H1 (cell line): ENCODE measurements around the gene GSDMA. TPM values are rescaled to one million over a fixed set of nuclear protein-coding genes. Genes with fewer than 3 reads are reported as not detected.

Experiments
- CTCF ChIA-PET: fragments of 300-600 bp; sonication (Branson Sonifier 250); formaldehyde crosslinking; loops from one replicate; lab custom pipeline; 2021; ENCODE audit not compliant: partially characterized antibody; lab: Charles Lee
- POLR2A ChIA-PET: fragments of 300-600 bp; sonication (Branson Sonifier 250); formaldehyde crosslinking; loops from one replicate; lab custom pipeline; 2021; ENCODE audit warnings: inconsistent platforms; ENCODE audit not compliant: partially characterized antibody; lab: Charles Lee
- DNase-seq, 2 experiments: peaks; one replicate each; pipeline versions ENCODE4 v3.0.0 to v3.0.0-alpha.2; 2010 to 2022; ENCODE audit warnings: low spot score in 2 of 2, low read depth in 1 of 2, mixed read lengths in 1 of 2
- FAIRE-seq: peaks from 2 replicates; lab custom pipeline; 2011; peaks lifted over from hg19 to GRCh38; lab: Jason Lieb, UNC
- H2AFZ ChIP-seq: 2 replicates; pipeline ENCODE4 v1.8.1; 2012; ENCODE audit warnings: low read length, inconsistent platforms
- H2AK5ac ChIP-seq: 2 replicates; pipeline ENCODE4 v1.6.1; 2013; ENCODE audit warnings: low read depth, low read length
- H2BK120ac ChIP-seq: replicated peaks from 2 replicates; pipeline ENCODE3; 2013; ENCODE audit warnings: low read depth, low read length, inconsistent platforms
- H2BK12ac ChIP-seq: 2 replicates; pipeline ENCODE4 v1.6.1; 2013; ENCODE audit warnings: low read depth, low read length
- H2BK15ac ChIP-seq: 2 replicates; pipeline ENCODE4 v1.6.1; 2013; ENCODE audit warnings: low read length
- H2BK20ac ChIP-seq: 2 replicates; pipeline ENCODE4 v1.6.1; 2013; ENCODE audit warnings: low read length
- H2BK5ac ChIP-seq: 2 replicates; pipeline ENCODE4 v1.6.1; 2013; ENCODE audit warnings: low read depth, low read length
- H3K14ac ChIP-seq: 2 replicates; pipeline ENCODE4 v1.6.1; 2013; ENCODE audit warnings: inconsistent platforms; ENCODE audit not compliant: insufficient read length
- H3K18ac ChIP-seq: 2 replicates; pipeline ENCODE4 v1.6.1; 2013; ENCODE audit warnings: low read length; ENCODE audit errors: extremely low read depth
- H3K23ac ChIP-seq: 2 replicates; pipeline ENCODE4 v1.6.1; 2013; ENCODE audit warnings: inconsistent platforms; ENCODE audit not compliant: insufficient read length
- H3K23me2 ChIP-seq: 2 replicates; pipeline ENCODE4 v1.6.1; 2013; ENCODE audit warnings: low read depth, low read length
- H3K27ac ChIP-seq: 2 replicates; pipeline ENCODE4 v1.6.1; 2011; ENCODE audit warnings: low read depth, low read length, inconsistent platforms
- H3K27me3 ChIP-seq, 4 experiments: replicated peaks in 1 of 4; 1 replicate in 1 of 4; 2 replicates in 3 of 4; pipeline versions ENCODE4 v1.6.1 to v1.8.1; 2011 to 2013; ENCODE audit warnings: low read length in 3 of 4, mild to moderate bottlenecking in 3 of 4, inconsistent platforms in 2 of 4, mixed read lengths in 2 of 4, moderate library complexity in 1 of 4; ENCODE audit not compliant: control insufficient read depth in 3 of 4, insufficient read depth in 3 of 4; ENCODE audit errors: extremely low read depth in 1 of 4
- H3K36me3 ChIP-seq, 4 experiments: 2 replicates each; pipeline versions ENCODE4 v1.6.1 to v1.8.1; 2011 to 2013; ENCODE audit warnings: mild to moderate bottlenecking in 4 of 4, low read length in 3 of 4, moderate library complexity in 2 of 4, control low read depth in 1 of 4, inconsistent platforms in 1 of 4; ENCODE audit not compliant: insufficient read depth in 4 of 4, control insufficient read depth in 2 of 4
- H3K4ac ChIP-seq: replicated peaks from 2 replicates; pipeline ENCODE3; 2013; ENCODE audit warnings: low read length, low read depth, mixed read lengths, inconsistent platforms; ENCODE audit not compliant: insufficient read length
- H3K4me1 ChIP-seq, 4 experiments: replicated peaks in 1 of 4; 1 replicate in 1 of 4; 2 replicates in 3 of 4; pipeline versions ENCODE4 v1.6.1 to v1.8.1; 2011 to 2013; ENCODE audit warnings: low read length in 3 of 4, inconsistent platforms in 2 of 4, mixed read lengths in 1 of 4; ENCODE audit not compliant: insufficient read depth in 4 of 4, control insufficient read depth in 3 of 4
- H3K4me2 ChIP-seq, 2 experiments: 2 replicates each; pipeline versions ENCODE4 v1.6.1 to v1.8.1; 2011 to 2013; ENCODE audit warnings: low read depth in 2 of 2, low read length in 2 of 2, control low read depth in 1 of 2, inconsistent platforms in 1 of 2, mild to moderate bottlenecking in 1 of 2; ENCODE audit not compliant: insufficient read depth in 1 of 2
- H3K4me3 ChIP-seq, 4 experiments: fragments of 200-600, 300-600 bp in 1 of 4; sonication (generic), shearing (Covaris generic), sonication (Bioruptor Twin) in 1 of 4; 2 replicates each; pipeline versions ENCODE4 v1.5.1 to v1.8.1; 2011 to 2016; ENCODE audit warnings: low read length in 4 of 4, low read depth in 3 of 4, control low read depth in 2 of 4, inconsistent platforms in 2 of 4, mild to moderate bottlenecking in 2 of 4, mixed read lengths in 1 of 4, moderate library complexity in 1 of 4; ENCODE audit not compliant: insufficient read depth in 2 of 4; ENCODE audit errors: extremely low read depth in 1 of 4
- H3K56ac ChIP-seq: replicated peaks from 2 replicates; pipeline ENCODE3; 2013; ENCODE audit warnings: low read depth, mild to moderate bottlenecking, mixed read lengths, low read length, inconsistent platforms; ENCODE audit not compliant: insufficient read length
- H3K79me1 ChIP-seq: 2 replicates; pipeline ENCODE4 v1.6.1; 2013; ENCODE audit warnings: low read depth, low read length, control low read depth
- H3K79me2 ChIP-seq, 2 experiments: 2 replicates each; pipeline versions ENCODE4 v1.6.1 to v1.8.1; 2012 to 2013; ENCODE audit warnings: low read length in 2 of 2, mild to moderate bottlenecking in 2 of 2, inconsistent platforms in 1 of 2; ENCODE audit not compliant: insufficient read depth in 2 of 2, control insufficient read depth in 1 of 2
- H3K9ac ChIP-seq, 4 experiments: replicated peaks in 1 of 4; 1 replicate in 1 of 4; 2 replicates in 3 of 4; pipeline versions ENCODE4 v1.6.1 to v1.8.1; 2011 to 2013; ENCODE audit warnings: low read depth in 3 of 4, low read length in 3 of 4, control low read depth in 2 of 4, mild to moderate bottlenecking in 2 of 4, moderate library complexity in 2 of 4, inconsistent platforms in 1 of 4; ENCODE audit errors: extremely low read depth in 1 of 4
- H3K9me3 ChIP-seq, 2 experiments: 2 replicates each; pipeline versions ENCODE4 v1.6.1 to v1.8.1; 2012 to 2013; ENCODE audit warnings: mild to moderate bottlenecking in 2 of 2, moderate library complexity in 2 of 2, control low read depth in 1 of 2, inconsistent platforms in 1 of 2, low read depth in 1 of 2, low read length in 1 of 2, mixed read lengths in 1 of 2; ENCODE audit not compliant: insufficient read depth in 2 of 2
- H4K20me1 ChIP-seq, 2 experiments: replicated peaks in 1 of 2; 2 replicates each; pipeline versions ENCODE3 to v1.8.1; 2011 to 2013; ENCODE audit warnings: inconsistent platforms in 2 of 2, low read length in 2 of 2, mild to moderate bottlenecking in 1 of 2; ENCODE audit not compliant: insufficient read depth in 2 of 2, control insufficient read depth in 1 of 2
- H4K5ac ChIP-seq: 2 replicates; pipeline ENCODE4 v1.6.1; 2013; ENCODE audit warnings: low read length, low read depth, mixed read lengths, inconsistent platforms; ENCODE audit not compliant: insufficient read length
- H4K8ac ChIP-seq: 2 replicates; pipeline ENCODE4 v1.8.0; 2013; ENCODE audit warnings: mild to moderate bottlenecking, moderate library complexity, low read length, inconsistent platforms; ENCODE audit not compliant: insufficient read depth; ENCODE audit errors: extremely low read depth
- H4K91ac ChIP-seq: replicated peaks from 2 replicates; pipeline ENCODE3; 2013; ENCODE audit warnings: low read length, mixed read lengths, inconsistent platforms; ENCODE audit not compliant: insufficient read length
- ASH2L ChIP-seq: fragments of 200-600, 300-600 bp; sonication (generic); IDR thresholded peaks from one replicate; pipeline ENCODE4 v1.7.1; 2017; ENCODE audit warnings: low read length
- ATF2 ChIP-seq: IDR thresholded peaks from 2 replicates; pipeline ENCODE4 v1.6.1; 2012; ENCODE audit warnings: low read length, inconsistent platforms
- CTBP2 ChIP-seq: IDR thresholded peaks from 2 replicates; pipeline ENCODE4 v1.7.0; 2011; ENCODE audit warnings: borderline replicate concordance, mild to moderate bottlenecking, moderate library complexity, mixed read lengths, low read length; ENCODE audit not compliant: insufficient read depth, insufficient read length
- EGR1 ChIP-seq: IDR thresholded peaks from 2 replicates; pipeline ENCODE4 v1.6.1; 2011; ENCODE audit warnings: low read depth, low read length, borderline replicate concordance
- NANOG ChIP-seq: IDR thresholded peaks from 2 replicates; pipeline ENCODE4 v1.6.1; 2011; ENCODE audit warnings: low read length, low read depth, mild to moderate bottlenecking, inconsistent platforms; ENCODE audit not compliant: insufficient read depth, poor library complexity, severe bottlenecking
- RNF2 ChIP-seq: fragments of 200-900, 300-1000 bp; sonication (generic); IDR thresholded peaks from 2 replicates; pipeline ENCODE4 v1.7.1; 2016; ENCODE audit warnings: borderline replicate concordance, low read depth, mild to moderate bottlenecking, antibody characterized with exemption, low read length; ENCODE audit not compliant: poor library complexity, severe bottlenecking; ENCODE audit errors: missing control alignments
- SP2 ChIP-seq: IDR thresholded peaks from 2 replicates; pipeline ENCODE4 v1.6.1; 2012; ENCODE audit warnings: mild to moderate bottlenecking, low read length, inconsistent platforms
- SUZ12 ChIP-seq: fragments of 200-600 bp; sonication (generic); IDR thresholded peaks from 2 replicates; pipeline ENCODE4 v1.6.1; 2012; ENCODE audit warnings: mild to moderate bottlenecking, inconsistent platforms, low read length, moderate library complexity, mixed read lengths
- WGBS, 2 experiments: shearing (Covaris generic) in 1 of 2; methylation state at CpG; one replicate each; pipeline versions ENCODE4 v1.1.6 to v1.1.7; 2013 to 2015; ENCODE audit warnings: low lambda C conversion rate in 2 of 2, mixed read lengths in 2 of 2, inconsistent platforms in 1 of 2, low coverage in 1 of 2, missing lambda C conversion rate in 1 of 2; ENCODE audit not compliant: insufficient replicate concordance in 2 of 2, insufficient coverage in 1 of 2, insufficient read length in 1 of 2; ENCODE audit errors: extremely low coverage in 1 of 2, missing lambda C conversion rate in 1 of 2; 5-methylcytosine and 5-hydroxymethylcytosine counted together
- polyA plus RNA-seq, 7 experiments: library from polyadenylated mRNA; depleted of rRNA in 3 of 7; stranded (reverse) in 5 of 7; unstranded in 2 of 7; fragments of >200 nt in 5 of 7; fragments of 200-250 nt in 2 of 7; gene quantifications; 1 replicate in 5 of 7; 2 replicates in 1 of 7; 4 replicates in 1 of 7; pipeline versions ENCODE4 v1.2.1 to v1.2.3, GENCODE V29; 2011 to 2013; ENCODE audit warnings: missing spikeins in 2 of 7, mixed read lengths in 2 of 7
- total RNA-seq: library from RNA; stranded (reverse); fragmentation: NEBNext Ultra II Directional; extraction: Animal tissue kit (Norgen Biotek cat#: 25700); gene quantifications from 2 replicates; pipeline ENCODE4 v1.2.1, GENCODE V29; 2021

The GSDMA gene
- total and polyA plus RNA-seq, 2 of the 8 experiments (the other 6 are each of a cell fraction or from before 2014, with no cell fraction given), result 0.03 TPM; not detected in 1

GRCh38 chr17:39933912-39934311 lies 28.9 kb upstream of the GSDMA start:
- Histone ChIP-seq H3K27me3 (no peaks in the 10 kb centered on the region; a peak in 1 of 7 replicates), H2BK12ac (no peak overlapping the region), H3K79me1 (no peaks in the 10 kb centered on the region), H3K4ac (no peak overlapping the region), H3K79me2 (no peaks in the 10 kb centered on the region), H2BK20ac (no peak overlapping the region), H3K14ac (no peak overlapping the region), H2BK5ac (no peak overlapping the region), H3K36me3 (no peaks in the 10 kb centered on the region), H2BK15ac (no peak overlapping the region), H3K23me2 (0 out of 2 replicates have a peak, but pooled peaks cover 2% of the 10 kb centered on the region), H3K18ac (no peak overlapping the region), H3K4me1 (peaks cover 0 to 7% (median 4%) of the 10 kb centered on the region in 4 experiments; a peak in 5 of 7 replicates), H3K23ac (no peak overlapping the region), H4K5ac (no peak overlapping the region), H3K9me3 (no peaks in the 10 kb centered on the region), H3K4me3 (no peak overlapping the region), H2BK120ac (no peak overlapping the region), H4K20me1 (no peaks in the 10 kb centered on the region), H4K91ac (no peak overlapping the region), H3K4me2 (peak overlapping the region; percentile 14 to 45; a peak in 1 of 4 replicates), H3K27ac (no peak overlapping the region), H2AK5ac (no peak overlapping the region), H3K9ac (no peak overlapping the region), H4K8ac (no peak overlapping the region), H2AFZ (no peak overlapping the region), H3K56ac (no peak overlapping the region)
- FAIRE-seq, result no peak
- 78% methylated on average over 4 of the region's 5 CpGs; no CpG with 5 or more reads in 1 of the 2 experiments for WGBS, 2 experiments
- ChIA-PET POLR2A (interaction anchor here (1.4 to 1.5 kb wide), 2 partner anchors 19 to 29 kb away, joined by 3 to 5 read pairs; no protein-coding TSS in a partner anchor), CTCF (interaction anchor here (0.6 kb wide), 1 partner anchor 52 kb away, joined by 3 read pairs; no protein-coding TSS in a partner anchor)
- DNase-seq, result no peak
- TF ChIP-seq ATF2, result no peak
- TF ChIP-seq ASH2L, result no peak
- no peak for TF ChIP-seq SUZ12
- no peak for TF ChIP-seq RNF2
- no peak for TF ChIP-seq CTBP2
- no peak for TF ChIP-seq SP2
- TF ChIP-seq EGR1, result no peak
- no peak for TF ChIP-seq NANOG
